K562 (cell line): Measurements from ENCODE around the gene TECPR2. TPM values are rescaled to one million over a fixed set of nuclear protein-coding genes. Genes with fewer than 3 reads are reported as not detected.

Source experiments
- ATF4 ChIP-seq: fragments of 450-650 bp; formaldehyde crosslinking; IDR thresholded peaks from 2 replicates; pipeline ENCODE4 v1.4.0; 2022; ENCODE audit warnings: mild to moderate bottlenecking, moderate library complexity
- DPF2 ChIP-seq: fragments of 450-650 bp; IDR thresholded peaks from 2 replicates; pipeline ENCODE4 v1.6.1; 2016
- E4F1 ChIP-seq: fragments of 250-450 bp; sonication (Bioruptor Pico); IDR thresholded peaks from 2 replicates; pipeline ENCODE4 v1.5.0; 2021; ENCODE audit warnings: mild to moderate bottlenecking, borderline replicate concordance
- EGR1 ChIP-seq: fragments of 450-650 bp; conservative IDR thresholded peaks from 2 replicates; pipeline ENCODE4 v1.6.1; 2017; ENCODE audit warnings: mild to moderate bottlenecking
- FIP1L1 ChIP-seq: fragments of 200-400 bp; formaldehyde crosslinking; IDR thresholded peaks from 2 replicates; pipeline ENCODE4 v1.6.1; 2018; ENCODE audit warnings: mild to moderate bottlenecking, low read depth, low read length; ENCODE audit not compliant: poor library complexity, severe bottlenecking
- KDM2B ChIP-seq: fragments of 250-450 bp; sonication (Bioruptor Pico); IDR thresholded peaks from 2 replicates; pipeline ENCODE4 v1.8.0; 2021; ENCODE audit warnings: mild to moderate bottlenecking, moderate library complexity
- LCOR ChIP-seq: sonication (generic); formaldehyde crosslinking; IDR thresholded peaks from 2 replicates; pipeline ENCODE4 v1.8.0; 2022; ENCODE audit warnings: mild to moderate bottlenecking, missing genetic modification reagents
- NEUROD1 ChIP-seq: fragments of 150-350 bp; IDR thresholded peaks from 2 replicates; pipeline ENCODE4 v1.6.1; 2014; ENCODE audit warnings: borderline replicate concordance, low read length, low read depth; ENCODE audit not compliant: partially characterized antibody
- NFIX ChIP-seq: fragments of 250-450 bp; sonication (Bioruptor Pico); IDR thresholded peaks from 2 replicates; pipeline ENCODE4 v1.4.0; 2020; ENCODE audit warnings: low read depth, mild to moderate bottlenecking, moderate library complexity
- NRF1 ChIP-seq, 2 experiments: fragments of 450-650 bp; IDR thresholded peaks in 1 of 2; conservative IDR thresholded peaks in 1 of 2; 2 replicates each; pipeline ENCODE4 v1.6.1; 2014; ENCODE audit warnings: mild to moderate bottlenecking in 2 of 2
- REST ChIP-seq, 2 experiments: fragments of 450-650 bp; formaldehyde crosslinking in 1 of 2; IDR thresholded peaks; 2 replicates each; pipeline versions ENCODE4 v1.4.0 to v1.6.1; 2014 to 2020; ENCODE audit warnings: mild to moderate bottlenecking in 2 of 2, borderline replicate concordance in 1 of 2, low read depth in 1 of 2
- SUPT5H ChIP-seq: fragments of 450-650 bp; IDR thresholded peaks from 2 replicates; pipeline ENCODE4 v1.6.1; 2016
- TAF1 ChIP-seq: IDR thresholded peaks from 2 replicates; pipeline ENCODE4 v1.6.1; 2011; ENCODE audit warnings: mild to moderate bottlenecking, low read length, moderate library complexity; ENCODE audit not compliant: insufficient read depth, control insufficient read depth, severe bottlenecking; ENCODE audit errors: extremely low read depth
- TAL1 ChIP-seq: fragments of 450-650 bp; IDR thresholded peaks from 2 replicates; pipeline ENCODE4 v1.6.1; 2016; ENCODE audit warnings: mild to moderate bottlenecking
- TRIM28 ChIP-seq: fragments of 450-650 bp; IDR thresholded peaks from 2 replicates; pipeline ENCODE4 v1.6.1; 2017
- ZNF212 ChIP-seq: fragments of 450-650 bp; formaldehyde crosslinking; IDR thresholded peaks from 2 replicates; pipeline ENCODE4 v1.4.0; 2020; ENCODE audit warnings: mild to moderate bottlenecking
- polyA plus RNA-seq, 8 experiments: library from polyadenylated mRNA; depleted of rRNA in 4 of 8; stranded (reverse) in 5 of 8; unstranded in 3 of 8; fragments of >200 nt; fragmentation: Nextera tagmentation in 2 of 8; fragmentation: Illumina TruSeq in 1 of 8; extraction: Ambion mirVana in 2 of 8; extraction: Trizol in 1 of 8; gene quantifications; 2 replicates each; pipeline versions ENCODE4 v1.2.1 to v1.2.3, GENCODE V29; 2011 to 2014; ENCODE audit warnings: inconsistent platforms in 1 of 8, missing spikeins in 1 of 8
- total RNA-seq, 7 experiments: library from RNA; depleted of rRNA in 6 of 7; stranded (reverse); fragments of >200 nt in 6 of 7; fragmentation: Illumina TruSeq in 2 of 7; extraction: Trizol in 2 of 7; gene quantifications; 2 replicates each; pipeline versions ENCODE4 v1.2.1 to v1.2.3, GENCODE V29; 2011 to 2021; ENCODE audit warnings: low replicate concordance in 1 of 7

TECPR2 gene
- total and polyA plus RNA-seq, 9 of the 15 experiments (the other 6 are each of a cell fraction or from before 2014, with no cell fraction given), result 0.04 to 3.0 (median 0.83) TPM

GRCh38 chr14:102437997-102438915, 75.5 kb downstream of the TECPR2 start (continued):
- TF ChIP-seq SUPT5H (no peak), REST (IDR thresholded peaks at IDR 0.05; ENCODE audit: borderline replicate concordance) (peak; percentile 88), REST (CRISPR knock-in tag; IDR thresholded peaks at IDR 0.05; ENCODE audit: low read depth) (no peak), E4F1 (CRISPR knock-in tag) (no peak), LCOR (CRISPR knock-in tag) (0 out of 2 replicates have a peak, but pooled peaks have one; percentile 59), DPF2 (no peak), TAF1 (no peak), EGR1 (peak; percentile 71), TRIM28 (no peak), NRF1 (conservative IDR thresholded peaks at IDR 0.05 in 1 of 2, IDR thresholded peaks at IDR 0.05 in 1 of 2) (peak; percentile 15 to 23; a peak in 1 of 4 replicates), ZNF212 (CRISPR knock-in tag) (no peak), ATF4 (CRISPR knock-in tag) (no peak), FIP1L1 (no peak), NEUROD1 (no peak), NFIX (CRISPR knock-in tag) (no peak), KDM2B (CRISPR knock-in tag) (no peak), TAL1 (no peak)
